IPS-20b (cell line): ENCODE data around the gene DUSP12.

ENCODE experiments used
- H3K27ac ChIP-seq: one replicate; pipeline ENCODE4 v1.5.1; 2013; ENCODE audit warnings: low read length
- H3K27me3 ChIP-seq: 2 replicates; pipeline ENCODE4 v1.6.1; 2013; ENCODE audit warnings: mild to moderate bottlenecking, low read length, inconsistent platforms; ENCODE audit not compliant: insufficient read depth
- H3K36me3 ChIP-seq: 2 replicates; pipeline ENCODE4 v1.6.1; 2013; ENCODE audit warnings: low read depth, mild to moderate bottlenecking, inconsistent platforms, low read length, moderate library complexity; ENCODE audit not compliant: insufficient read depth
- H3K4me1 ChIP-seq: 2 replicates; pipeline ENCODE4 v1.6.1; 2013; ENCODE audit warnings: mild to moderate bottlenecking, control low read depth, inconsistent platforms, low read length, moderate library complexity; ENCODE audit not compliant: insufficient read depth
- H3K4me3 ChIP-seq: 2 replicates; pipeline ENCODE4 v1.5.1; 2013; ENCODE audit warnings: mild to moderate bottlenecking, low read length, inconsistent platforms
- H3K9ac ChIP-seq: 2 replicates; pipeline ENCODE4 v1.6.1; 2013; ENCODE audit warnings: low read depth, mild to moderate bottlenecking, inconsistent platforms, low read length, moderate library complexity
- H3K9me3 ChIP-seq: 2 replicates; pipeline ENCODE4 v1.6.1; 2013; ENCODE audit warnings: mild to moderate bottlenecking, low read depth, low read length, inconsistent platforms; ENCODE audit not compliant: insufficient read depth

The DUSP12 gene

GRCh38 chr1:161777261-161777660, 27.7 kb downstream of the DUSP12 start:
- Histone ChIP-seq H3K36me3 (no peaks in the 10 kb centered on the region), H3K4me1 (no peaks in the 10 kb centered on the region), H3K4me3 (no peak overlapping the region), H3K27ac (no peak overlapping the region), H3K27me3 (no peaks in the 10 kb centered on the region), H3K9me3 (no peaks in the 10 kb centered on the region), H3K9ac (no peak overlapping the region)

DNA sequence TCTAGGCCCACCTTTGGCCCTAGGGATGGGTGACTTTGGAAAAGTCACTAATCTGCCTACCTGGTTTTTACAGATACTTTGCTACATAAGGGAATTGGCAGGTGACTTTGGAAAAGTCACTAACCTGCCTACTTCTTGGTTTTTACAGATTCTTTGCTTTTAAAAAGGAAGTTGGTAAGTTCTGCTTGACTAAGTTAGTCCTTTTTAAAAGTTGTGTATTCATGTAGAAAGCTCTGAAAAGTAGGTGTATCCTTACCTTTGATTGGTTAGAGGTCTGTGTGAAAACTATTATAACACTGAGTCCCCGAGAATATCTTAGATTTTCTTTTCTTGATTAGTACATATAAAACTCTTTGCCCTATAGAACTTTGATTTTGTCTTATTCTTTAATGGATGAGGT, 28.9 kb downstream of the DUSP12 start:
- no peaks in the 10 kb centered on the region for H3K27me3 ChIP-seq
- no peaks in the 10 kb centered on the region for H3K36me3 ChIP-seq
- H3K27ac ChIP-seq, result no peak overlapping the region
- H3K9ac ChIP-seq, result no peak overlapping the region
- H3K4me3 ChIP-seq, result no peak overlapping the region
- H3K4me1 ChIP-seq, result no peaks in the 10 kb centered on the region
- no peaks in the 10 kb centered on the region for H3K9me3 ChIP-seq

GRCh38 chr1:161779393-161779792, 29.8 kb downstream of the DUSP12 start:
- Histone ChIP-seq H3K4me3 (no peak overlapping the region), H3K27ac (no peak overlapping the region)

GRCh38 chr1:161781995-161782394, 32.4 kb downstream of the DUSP12 start:
- Histone ChIP-seq H3K36me3 (peaks cover 8% of the 10 kb centered on the region), H3K9me3 (no peaks in the 10 kb centered on the region), H3K27me3 (no peaks in the 10 kb centered on the region), H3K9ac (no peak overlapping the region), H3K27ac (no peak overlapping the region), H3K4me3 (no peak overlapping the region), H3K4me1 (no peaks in the 10 kb centered on the region)

More at GRCh38 chr1:161779393-161779792, 29.8 kb downstream of the DUSP12 start:
- H3K9me3 ChIP-seq, result no peaks in the 10 kb centered on the region
- H3K27me3 ChIP-seq, result no peaks in the 10 kb centered on the region
- H3K36me3 ChIP-seq, result no peaks in the 10 kb centered on the region; the same call in 1 of the 2 replicates
- H3K4me1 ChIP-seq, result no peaks in the 10 kb centered on the region
- no peak overlapping the region for H3K9ac ChIP-seq

DNA sequence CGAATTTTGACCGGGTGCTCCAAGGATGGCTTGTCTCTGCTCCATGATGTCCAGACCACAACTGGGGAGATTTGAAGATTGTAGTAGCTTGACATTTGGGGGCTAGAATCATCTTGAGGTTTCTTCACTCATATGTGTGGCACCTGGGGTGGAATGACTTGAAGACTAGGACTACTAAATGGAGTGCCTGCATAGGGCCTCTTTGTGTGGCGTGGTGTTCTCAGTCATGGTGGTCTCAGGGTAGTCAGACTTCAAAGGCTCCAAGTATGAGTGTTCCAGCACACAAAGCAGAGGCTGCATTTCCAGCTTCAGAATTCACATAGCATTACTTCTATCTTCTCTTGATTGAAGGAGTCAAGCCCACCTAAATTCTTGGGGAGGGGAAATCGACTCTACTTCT, 33.3 kb downstream of the DUSP12 start:
- Histone ChIP-seq H3K9me3 (no peaks in the 10 kb centered on the region), H3K9ac (no peak overlapping the region), H3K4me3 (no peak overlapping the region), H3K36me3 (peaks cover 11% of the 10 kb centered on the region), H3K4me1 (no peaks in the 10 kb centered on the region), H3K27me3 (no peaks in the 10 kb centered on the region), H3K27ac (no peak overlapping the region)

DNA sequence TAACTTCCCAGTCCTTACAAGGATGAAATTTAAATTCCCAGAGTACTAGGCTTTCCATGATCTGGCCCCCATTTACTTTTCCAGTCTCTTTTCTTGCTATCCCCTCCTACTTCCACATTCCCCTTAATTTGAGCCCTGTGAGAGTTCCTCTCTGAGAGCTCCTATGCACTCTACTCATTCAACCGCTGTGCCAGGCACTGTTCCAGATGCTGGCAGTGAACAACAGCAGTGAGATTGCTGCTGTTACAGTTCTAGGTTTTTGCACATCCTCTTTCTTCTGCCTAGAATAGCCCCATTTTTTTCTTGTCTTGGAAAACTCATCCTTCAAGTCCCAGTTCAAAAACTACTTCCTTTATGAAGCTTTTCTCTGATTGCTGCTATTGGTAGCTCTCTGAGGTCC, 35.4 kb downstream of the DUSP12 start:
- H3K4me1 ChIP-seq, result no peaks in the 10 kb centered on the region
- H3K27me3 ChIP-seq, result no peaks in the 10 kb centered on the region
- no peaks in the 10 kb centered on the region for H3K9me3 ChIP-seq
- no peak overlapping the region for H3K27ac ChIP-seq
- H3K4me3 ChIP-seq, result no peak overlapping the region
- H3K9ac ChIP-seq, result no peak overlapping the region
- peaks cover 11% of the 10 kb centered on the region for H3K36me3 ChIP-seq

- H3K27ac ChIP-seq, result no peak overlapping the region
- no peak overlapping the region for H3K9ac ChIP-seq
- no peaks in the 10 kb centered on the region for H3K4me1 ChIP-seq
- H3K4me3 ChIP-seq, result no peak overlapping the region
- no peaks in the 10 kb centered on the region for H3K27me3 ChIP-seq
- no peaks in the 10 kb centered on the region for H3K9me3 ChIP-seq
- peaks cover 19% of the 10 kb centered on the region for H3K36me3 ChIP-seq
Measured at GRCh38 chr1:161787355-161787754, 37.8 kb downstream of the DUSP12 start.

- H3K9ac ChIP-seq, result no peak overlapping the region
- H3K9me3 ChIP-seq, result no peaks in the 10 kb centered on the region
- H3K4me1 ChIP-seq, result no peaks in the 10 kb centered on the region
- H3K27me3 ChIP-seq, result no peaks in the 10 kb centered on the region
- peaks cover 21% of the 10 kb centered on the region for H3K36me3 ChIP-seq
- H3K27ac ChIP-seq, result no peak overlapping the region
- no peak overlapping the region for H3K4me3 ChIP-seq
Measured at GRCh38 chr1:161790587-161791317, 41.2 kb downstream of the DUSP12 start.

DNA sequence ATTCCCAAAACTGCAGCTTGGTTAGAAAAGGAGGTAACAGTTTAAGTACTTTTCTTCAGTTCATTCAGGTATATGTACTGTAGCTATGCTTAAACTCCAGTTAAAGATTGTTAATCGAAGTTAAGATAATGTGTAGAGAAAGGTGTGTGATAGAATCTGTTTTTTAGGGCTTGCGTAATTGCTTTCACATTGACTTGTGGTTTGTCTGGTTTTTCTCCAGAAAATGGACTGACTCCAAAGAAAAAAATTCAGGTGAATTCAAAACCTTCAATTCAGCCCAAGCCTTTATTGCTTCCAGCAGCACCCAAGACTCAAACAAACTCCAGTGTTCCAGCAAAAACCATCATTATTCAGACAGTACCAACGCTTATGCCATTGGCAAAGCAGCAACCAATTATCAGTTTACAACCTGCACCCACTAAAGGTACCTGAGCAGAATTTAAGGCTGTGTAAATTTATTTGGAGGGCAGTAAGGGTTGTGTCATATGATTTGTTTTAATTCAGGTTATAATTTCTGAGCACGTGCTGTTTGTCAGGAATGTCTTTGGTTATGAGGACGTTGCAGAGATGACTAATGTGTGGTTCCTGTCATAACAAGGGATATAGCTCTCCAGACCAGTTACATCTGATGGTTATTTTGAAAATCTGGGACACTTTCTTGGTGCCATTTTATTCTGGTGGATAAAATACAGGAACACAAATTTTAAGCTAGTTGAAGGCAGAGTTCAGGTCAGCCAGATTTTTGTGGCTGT, 42.5 kb downstream of the DUSP12 start:
- H3K9me3 ChIP-seq, result no peaks in the 10 kb centered on the region
- H3K4me3 ChIP-seq, result no peak overlapping the region
- no peak overlapping the region for H3K9ac ChIP-seq
- no peaks in the 10 kb centered on the region for H3K4me1 ChIP-seq
- H3K27me3 ChIP-seq, result no peaks in the 10 kb centered on the region
- peaks cover 14% of the 10 kb centered on the region for H3K36me3 ChIP-seq
- H3K27ac ChIP-seq, result no peak overlapping the region

- no peaks in the 10 kb centered on the region for H3K4me1 ChIP-seq
- peaks cover 18% of the 10 kb centered on the region for H3K36me3 ChIP-seq
- no peaks in the 10 kb centered on the region for H3K27me3 ChIP-seq
- H3K9ac ChIP-seq, result no peak overlapping the region
- no peak overlapping the region for H3K27ac ChIP-seq
- no peaks in the 10 kb centered on the region for H3K9me3 ChIP-seq
- H3K4me3 ChIP-seq, result no peak overlapping the region
Measured at GRCh38 chr1:161792740-161793139, 43.2 kb downstream of the DUSP12 start.

GRCh38 chr1:161799792-161800191, 50.2 kb downstream of the DUSP12 start:
- peaks cover 10% of the 10 kb centered on the region; the same call in 1 of the 2 replicates for H3K36me3 ChIP-seq
- no peak overlapping the region for H3K27ac ChIP-seq
- no peaks in the 10 kb centered on the region for H3K4me1 ChIP-seq

GRCh38 chr1:161801955-161802354, 52.4 kb downstream of the DUSP12 start:
- no peak overlapping the region for H3K4me3 ChIP-seq
- H3K27me3 ChIP-seq, result no peaks in the 10 kb centered on the region
- peaks cover 10% of the 10 kb centered on the region; the same call in 1 of the 2 replicates for H3K36me3 ChIP-seq
- no peaks in the 10 kb centered on the region for H3K9me3 ChIP-seq
- H3K27ac ChIP-seq, result no peak overlapping the region
- no peak overlapping the region for H3K9ac ChIP-seq
- no peaks in the 10 kb centered on the region for H3K4me1 ChIP-seq

More at GRCh38 chr1:161799792-161800191, 50.2 kb downstream of the DUSP12 start:
- H3K9me3 ChIP-seq, result no peaks in the 10 kb centered on the region
- no peaks in the 10 kb centered on the region for H3K27me3 ChIP-seq
- H3K9ac ChIP-seq, result no peak overlapping the region
- no peak overlapping the region for H3K4me3 ChIP-seq
